ENCODE results near the gene MMEL1.

MMEL1 gene

GRCh38 chr1:2650967-2651645 lies 18.3 kb upstream of the MMEL1 start:
- DNase-seq (ENCODE audit: low read depth): no peak
- no peak overlapping the region for H3K4me3 ChIP-seq (ENCODE audit: control insufficient read depth, low read depth, low read length)
- no peak for TF ChIP-seq CTCF (IDR thresholded peaks at IDR 0.05; ENCODE audit: control insufficient read depth, insufficient read depth, low read depth, low read length, missing control alignments)

- H3K4me3 ChIP-seq (ENCODE audit: control insufficient read depth, low read depth, low read length): no peak overlapping the region
- no peak for DNase-seq (ENCODE audit: low read depth)
- TF ChIP-seq CTCF (IDR thresholded peaks at IDR 0.05; ENCODE audit: control insufficient read depth, insufficient read depth, low read depth, low read length, missing control alignments): no peak
These were observed 14.0 kb upstream of the MMEL1 start for GRCh38 chr1:2646837-2647236.

- no peak overlapping the region for H3K4me3 ChIP-seq (ENCODE audit: control insufficient read depth, low read depth, low read length)
- TF ChIP-seq CTCF (IDR thresholded peaks at IDR 0.05; ENCODE audit: control insufficient read depth, insufficient read depth, low read depth, low read length, missing control alignments): no peak
- DNase-seq (ENCODE audit: low read depth): no peak
These were observed 13.0 kb upstream of the MMEL1 start for GRCh38 chr1:2645776-2646175.

- no peak overlapping the region for H3K4me3 ChIP-seq (ENCODE audit: control insufficient read depth, low read depth, low read length)
- TF ChIP-seq CTCF (IDR thresholded peaks at IDR 0.05; ENCODE audit: control insufficient read depth, insufficient read depth, low read depth, low read length, missing control alignments): no peak
- no peak for DNase-seq (ENCODE audit: low read depth)
These were observed 12.3 kb upstream of the MMEL1 start for GRCh38 chr1:2645143-2645542.

GRCh38 chr1:2644591-2645101 lies 11.8 kb upstream of the MMEL1 start:
- TF ChIP-seq CTCF (IDR thresholded peaks at IDR 0.05; ENCODE audit: control insufficient read depth, insufficient read depth, low read depth, low read length, missing control alignments): no peak
- no peak for DNase-seq (ENCODE audit: low read depth)
- H3K4me3 ChIP-seq (ENCODE audit: control insufficient read depth, low read depth, low read length): no peak overlapping the region

- no peak for DNase-seq (ENCODE audit: low read depth)
- no peak overlapping the region for H3K4me3 ChIP-seq (ENCODE audit: control insufficient read depth, low read depth, low read length)
- TF ChIP-seq CTCF (IDR thresholded peaks at IDR 0.05; ENCODE audit: control insufficient read depth, insufficient read depth, low read depth, low read length, missing control alignments): no peak
These were observed 11.4 kb upstream of the MMEL1 start for GRCh38 chr1:2644171-2644570.
